HEK293T (cell line): Measurements from ENCODE around the gene USP32.

Experiments used
- CTBP1 ChIP-seq: fragments of 450-650 bp; IDR thresholded peaks from 2 replicates; pipeline ENCODE4 v1.6.1; 2016; ENCODE audit warnings: borderline replicate concordance
- ELF4 ChIP-seq: fragments of 450-650 bp; IDR thresholded peaks from 2 replicates; pipeline ENCODE4 v1.6.1; 2017; ENCODE audit warnings: antibody characterized with exemption
- FOXA1 ChIP-seq: fragments of 450-650 bp; IDR thresholded peaks from 2 replicates; pipeline ENCODE4 v1.6.1; 2016; ENCODE audit warnings: mild to moderate bottlenecking
- FOXK2 ChIP-seq: fragments of 450-650 bp; IDR thresholded peaks from 2 replicates; pipeline ENCODE4 v1.6.1; 2016; ENCODE audit warnings: mild to moderate bottlenecking
- FOXM1 ChIP-seq: fragments of 450-650 bp; IDR thresholded peaks from 2 replicates; pipeline ENCODE4 v1.6.1; 2017; ENCODE audit warnings: mild to moderate bottlenecking, borderline replicate concordance
- HDGF ChIP-seq: fragments of 450-650 bp; IDR thresholded peaks from 2 replicates; pipeline ENCODE4 v1.6.1; 2017; ENCODE audit warnings: antibody characterized with exemption, borderline replicate concordance
- NFRKB ChIP-seq: fragments of 450-650 bp; IDR thresholded peaks from 2 replicates; pipeline ENCODE4 v1.6.1; 2016; ENCODE audit warnings: mild to moderate bottlenecking, moderate library complexity
- SP1 ChIP-seq: fragments of 450-650 bp; IDR thresholded peaks from 2 replicates; pipeline ENCODE4 v1.6.1; 2017
- SUZ12 ChIP-seq: fragments of 450-650 bp; IDR thresholded peaks from 2 replicates; pipeline ENCODE4 v1.6.1; 2016; ENCODE audit warnings: mild to moderate bottlenecking
- TARDBP ChIP-seq: fragments of 450-650 bp; IDR thresholded peaks from 2 replicates; pipeline ENCODE4 v1.6.1; 2016
- ZNF384 ChIP-seq: fragments of 450-650 bp; IDR thresholded peaks from 2 replicates; pipeline ENCODE4 v1.6.1; 2016

GRCh38 chr17:60406887-60407286 lies 15.0 kb upstream of the USP32 start:
- TF ChIP-seq FOXK2 (no peak), CTBP1 (no peak), FOXM1 (no peak), ELF4 (no peak), SUZ12 (no peak), ZNF384 (no peak), HDGF (no peak), NFRKB (no peak), SP1 (no peak), FOXA1 (no peak), TARDBP (no peak)
